HEK293T (cell line): Measurements from ENCODE around the gene CD209.

Experiments used
- ELF4 ChIP-seq: fragments of 450-650 bp; IDR thresholded peaks from 2 replicates; pipeline ENCODE4 v1.6.1; 2017; ENCODE audit warnings: antibody characterized with exemption
- FOXM1 ChIP-seq: fragments of 450-650 bp; IDR thresholded peaks from 2 replicates; pipeline ENCODE4 v1.6.1; 2017; ENCODE audit warnings: mild to moderate bottlenecking, borderline replicate concordance
- HDGF ChIP-seq: fragments of 450-650 bp; IDR thresholded peaks from 2 replicates; pipeline ENCODE4 v1.6.1; 2017; ENCODE audit warnings: antibody characterized with exemption, borderline replicate concordance
- LEF1 ChIP-seq: fragments of 450-650 bp; IDR thresholded peaks from 2 replicates; pipeline ENCODE4 v1.6.1; 2017; ENCODE audit warnings: mild to moderate bottlenecking, borderline replicate concordance
- TARDBP ChIP-seq: fragments of 450-650 bp; IDR thresholded peaks from 2 replicates; pipeline ENCODE4 v1.6.1; 2016

DNA sequence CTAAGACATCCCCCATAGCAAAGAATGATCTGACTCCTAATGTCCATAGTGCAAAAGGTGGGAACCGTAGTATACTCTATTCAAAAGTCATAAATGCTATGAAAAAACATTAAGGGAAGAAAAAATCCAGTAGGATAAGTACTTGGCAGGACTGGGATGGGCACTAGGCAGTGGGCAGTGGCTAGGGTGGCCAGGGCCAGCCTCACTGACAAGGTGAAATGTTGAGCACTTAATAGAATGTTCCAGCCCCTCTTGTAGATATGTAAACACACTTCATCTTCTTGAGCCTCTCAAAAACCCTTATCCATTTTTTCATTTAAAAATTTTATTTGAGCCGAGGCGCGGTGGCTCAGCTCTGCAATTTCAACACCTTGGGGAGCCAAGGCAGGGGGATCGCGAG, 14.0 kb downstream of the CD209 start:
- no peak for TF ChIP-seq TARDBP
- no peak for TF ChIP-seq LEF1
- TF ChIP-seq HDGF, result no peak
- TF ChIP-seq FOXM1, result no peak
- TF ChIP-seq ELF4, result no peak
